ENCODE results near the gene SERTAD1.
A peak's percentile ranks its signal among the peaks of the same experiment; 100 is the strongest.

DNA sequence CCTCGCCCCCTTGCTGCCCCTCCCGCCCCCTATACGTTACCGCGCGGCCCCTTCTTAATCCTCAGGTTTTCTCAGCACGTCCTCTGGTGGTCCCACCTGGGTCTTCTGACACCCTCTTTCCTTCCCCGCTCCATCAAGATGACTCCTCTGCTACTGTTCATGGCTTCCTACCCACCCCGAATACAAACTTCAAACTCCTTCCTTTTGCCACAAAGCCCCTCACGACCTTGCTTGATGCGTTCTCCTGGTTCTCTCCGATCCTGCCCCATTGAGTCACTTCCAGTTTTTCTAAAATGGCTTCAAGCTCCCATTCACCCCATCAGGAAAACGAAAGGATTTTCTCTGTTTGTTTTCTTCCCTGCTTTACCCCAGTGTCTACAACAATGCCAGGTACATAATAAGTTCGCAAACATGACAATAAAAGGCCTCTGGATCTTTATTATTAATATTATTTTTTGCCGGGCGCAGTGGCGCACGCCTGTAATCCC is 19.1 kb upstream of the SERTAD1 start:
- TF ChIP-seq CTCF (IDR thresholded peaks at IDR 0.05; ENCODE audit: low read length) (peak; percentile 54), EZH2 (IDR thresholded peaks at IDR 0.05; ENCODE audit: borderline replicate concordance, low read length) (no peak)

Measured in OCI-LY1 (cell line).